Forelimb muscle (tissue), 1 donor: ENCODE measurements around the gene MIS18BP1. TPM values are rescaled to one million over a fixed set of nuclear protein-coding genes. Genes with fewer than 3 reads are reported as not detected.
"Not testable (repeated sequence)": the region's sequence is repeated elsewhere in the genome, so short reads cannot be mapped to it uniquely, and the experiment has no call there.

Experiments used
- DNase-seq: peaks from one replicate; pipeline ENCODE4 v3.0.0-alpha.2; 2013; ENCODE audit warnings: low read depth
- polyA plus RNA-seq: library from polyadenylated mRNA; unstranded; fragments of 120-200 nt; gene quantifications from one replicate; pipeline ENCODE4 v1.2.1, GENCODE V29; 2013; ENCODE audit not compliant: insufficient read length

Gene MIS18BP1
- polyA plus RNA-seq, 1 donor: 18.4 TPM

- no peak for DNase-seq
Observed at GRCh38 chr14:45246691-45247090, 6.3 kb downstream of the MIS18BP1 start.

GRCh38 chr14:45246151-45246550, 6.9 kb downstream of the MIS18BP1 start:
- DNase-seq: no peak

GRCh38 chr14:45242706-45243105, 10.3 kb downstream of the MIS18BP1 start:
- no peak for DNase-seq

GRCh38 chr14:45238988-45239387, 14.0 kb downstream of the MIS18BP1 start:
- no peak for DNase-seq

GRCh38 chr14:45227566-45227965, 25.4 kb downstream of the MIS18BP1 start:
- DNase-seq: no peak

- DNase-seq: no peak
Observed at GRCh38 chr14:45222485-45223262, 30.3 kb downstream of the MIS18BP1 start.

GRCh38 chr14:45214341-45214740, 38.7 kb downstream of the MIS18BP1 start:
- not testable (repeated sequence) for DNase-seq

GRCh38 chr14:45213716-45214115, 39.3 kb downstream of the MIS18BP1 start:
- DNase-seq: not testable (repeated sequence)

GRCh38 chr14:45212231-45212630, 40.8 kb downstream of the MIS18BP1 start:
- no peak for DNase-seq

- DNase-seq: no peak
Observed at GRCh38 chr14:45211295-45211694, 41.7 kb downstream of the MIS18BP1 start.

- no peak for DNase-seq
Observed at GRCh38 chr14:45210159-45210558, 42.8 kb downstream of the MIS18BP1 start.

- DNase-seq: no peak
Observed at GRCh38 chr14:45204241-45204640, 48.8 kb downstream of the MIS18BP1 start.

GRCh38 chr14:45201905-45202304, 51.1 kb downstream of the MIS18BP1 start:
- DNase-seq: no peak

- no peak for DNase-seq
Observed at GRCh38 chr14:45199230-45199629, 53.8 kb downstream of the MIS18BP1 start.

GRCh38 chr14:45198551-45198950, 54.5 kb downstream of the MIS18BP1 start:
- DNase-seq: no peak

GRCh38 chr14:45194964-45195363, 58.0 kb downstream of the MIS18BP1 start:
- DNase-seq: no peak

GRCh38 chr14:45185100-45185814, 67.7 kb downstream of the MIS18BP1 start:
- no peak for DNase-seq

- DNase-seq: no peak
Observed at GRCh38 chr14:45181806-45182205, 71.2 kb downstream of the MIS18BP1 start.

GRCh38 chr14:45181329-45181728, 71.7 kb downstream of the MIS18BP1 start:
- DNase-seq: no peak

- DNase-seq: no peak
Observed at GRCh38 chr14:45177076-45177475, 75.9 kb downstream of the MIS18BP1 start.

- DNase-seq: no peak
Observed at GRCh38 chr14:45169906-45170305, 83.1 kb downstream of the MIS18BP1 start.

- no peak for DNase-seq
Observed at GRCh38 chr14:45156067-45156466, 96.9 kb downstream of the MIS18BP1 start.
